Right lobe of liver (tissue), 4 donors: Measurements from ENCODE around the gene TFPT.

Experiments used
- CTCF ChIP-seq, 4 donors: fragments of 200-600 bp in 3 of 4; fragments of 450-650 bp in 1 of 4; IDR thresholded peaks; one replicate each; pipeline versions ENCODE4 v1.5.1 to v1.8.0; 2016 to 2022; ENCODE audit warnings: antibody characterized with exemption in 4 of 4, mild to moderate bottlenecking in 2 of 4
- POLR2A ChIP-seq: fragments of 450-650 bp; IDR thresholded peaks from one replicate; pipeline ENCODE4 v1.6.1; 2017; ENCODE audit warnings: antibody characterized with exemption, mild to moderate bottlenecking
- donor health status: DM: no; HTN: no; CAD: no.
- donor health status: DM: no; HTN: no; CAD: no.
- donor health status: DM: no; HTN: yes; CAD: no.

GRCh38 chr19:54145541-54146158 lies 30.2 kb upstream of the TFPT start:
- TF ChIP-seq CTCF (IDR thresholded peaks at IDR 0.05) (no peak), POLR2A (no peak)
